ENCODE results near the gene SUCLG2.
A peak's percentile ranks its signal among the peaks of the same experiment; 100 is the strongest.

Gene SUCLG2

DNA sequence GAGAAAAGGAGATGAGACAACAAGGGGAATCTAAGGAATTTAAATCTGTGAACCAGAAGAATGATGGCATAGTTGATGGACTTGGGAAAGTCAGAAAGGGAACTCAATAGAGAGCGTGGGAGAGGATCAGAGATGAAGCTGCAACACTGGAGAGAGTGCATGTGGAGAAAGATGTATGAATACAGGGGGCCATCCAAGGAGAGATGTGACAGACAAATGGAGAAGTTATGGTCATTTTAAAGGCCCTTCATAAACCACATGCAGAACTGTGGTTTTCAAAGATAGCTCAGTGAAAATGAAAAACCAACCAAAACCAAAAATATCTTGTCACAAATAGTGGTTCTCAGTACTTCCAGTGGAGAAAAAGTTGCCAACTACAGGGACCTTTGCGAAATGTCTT lies 265.2 kb downstream of the SUCLG2 start:
- DNase-seq (ENCODE audit: low read depth, low spot score), result no peak

DNA sequence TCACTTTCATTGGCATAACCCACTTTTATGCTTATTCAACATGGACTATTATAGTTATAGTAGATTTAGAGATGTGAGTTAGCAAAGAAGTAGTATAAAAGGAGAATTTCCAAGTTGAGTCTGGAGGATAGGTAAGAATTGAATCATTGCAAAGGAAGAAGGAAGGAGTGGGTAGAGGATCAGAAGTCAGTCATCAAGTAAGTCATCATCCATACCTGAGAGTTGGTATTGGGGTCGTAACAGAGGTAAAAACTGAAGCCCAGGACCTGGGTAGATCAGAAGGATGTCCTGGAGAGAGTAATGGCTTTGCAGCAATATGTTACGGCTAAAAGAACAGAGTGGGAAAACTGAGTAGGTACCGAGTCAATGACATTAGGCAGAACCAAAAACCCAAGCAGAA lies 265.7 kb downstream of the SUCLG2 start:
- DNase-seq (ENCODE audit: low read depth, low spot score), result no peak

DNA sequence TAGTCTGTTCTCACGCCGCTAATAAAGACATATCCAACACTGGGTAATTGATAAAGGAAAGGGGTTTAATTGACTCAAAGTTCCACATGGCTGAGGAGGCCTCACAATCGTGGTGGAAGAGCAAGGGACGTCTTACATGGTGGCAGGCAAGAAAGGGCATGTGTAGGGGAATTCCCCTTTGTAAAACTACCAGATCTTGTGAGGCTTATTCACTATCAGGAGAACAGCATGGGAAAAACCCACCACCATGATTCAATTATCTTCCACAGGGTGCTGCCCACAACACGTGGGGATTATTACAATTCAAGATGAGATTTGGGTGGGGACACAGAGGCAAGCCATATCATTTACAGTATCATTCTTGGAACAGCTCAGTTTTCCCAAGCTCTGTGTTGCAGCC lies 268.0 kb downstream of the SUCLG2 start:
- no peak for DNase-seq (ENCODE audit: low read depth, low spot score)

DNA sequence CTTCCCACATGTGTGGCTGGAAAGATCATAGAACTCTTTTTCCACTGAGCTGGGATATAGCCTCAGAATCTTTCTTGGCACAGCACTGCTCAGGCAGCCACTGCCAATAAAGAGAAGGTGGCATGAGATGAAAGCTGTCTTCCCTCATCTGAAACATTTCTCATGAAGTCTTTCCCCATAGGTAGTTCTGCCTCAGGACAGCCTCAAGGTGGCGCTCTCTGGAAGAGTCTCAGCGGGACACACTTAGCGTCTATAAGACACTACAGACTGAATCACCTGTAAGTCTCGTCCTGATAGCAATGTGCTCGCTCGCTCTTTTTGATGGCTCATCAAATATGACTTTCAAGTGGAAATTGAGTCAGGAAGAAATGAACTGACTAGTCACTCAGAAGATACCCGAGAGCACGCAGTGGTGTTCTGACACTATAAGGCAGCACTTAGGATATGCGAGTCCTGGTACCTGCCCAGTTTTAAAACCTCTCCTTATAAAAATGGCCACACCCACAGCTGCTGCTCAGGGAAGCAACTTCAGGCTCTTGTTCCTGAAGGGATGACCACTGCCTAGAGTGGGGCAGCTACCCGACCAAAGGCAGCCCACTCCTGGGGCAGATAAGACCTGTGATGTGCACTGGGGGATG lies 269.5 kb downstream of the SUCLG2 start:
- peak; percentile 57 for DNase-seq (ENCODE audit: low read depth, low spot score)

DNA sequence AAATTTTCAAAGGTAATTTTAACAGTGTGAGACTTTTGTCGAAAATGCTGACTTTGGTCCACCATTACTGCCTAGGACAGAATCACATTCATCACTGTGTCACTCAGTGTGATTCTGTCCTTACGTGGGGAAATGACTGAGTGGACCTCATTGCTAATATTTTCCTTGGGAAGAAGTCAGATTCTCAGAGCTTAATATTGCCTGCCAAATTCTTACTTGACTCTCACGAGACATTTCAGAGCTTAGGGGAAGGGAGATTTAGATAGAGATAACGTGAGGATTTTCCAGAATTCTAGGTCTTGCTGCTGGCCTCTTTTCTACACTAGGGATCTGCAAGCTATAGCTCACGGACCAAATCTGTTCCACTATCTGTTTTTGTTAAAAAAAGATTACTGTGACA lies 270.4 kb downstream of the SUCLG2 start:
- DNase-seq (ENCODE audit: low read depth, low spot score), result no peak

GRCh38 chr3:67383379-67383778 lies 271.0 kb downstream of the SUCLG2 start:
- no peak for DNase-seq (ENCODE audit: low read depth, low spot score)

- DNase-seq (ENCODE audit: low read depth, low spot score), result no peak
These were observed 271.9 kb downstream of the SUCLG2 start for GRCh38 chr3:67382536-67382935.

- no peak for DNase-seq (ENCODE audit: low read depth, low spot score)
These were observed 272.6 kb downstream of the SUCLG2 start for GRCh38 chr3:67381667-67382272.

- DNase-seq (ENCODE audit: low read depth, low spot score), result no peak
These were observed 274.3 kb downstream of the SUCLG2 start for GRCh38 chr3:67380118-67380517.

DNA sequence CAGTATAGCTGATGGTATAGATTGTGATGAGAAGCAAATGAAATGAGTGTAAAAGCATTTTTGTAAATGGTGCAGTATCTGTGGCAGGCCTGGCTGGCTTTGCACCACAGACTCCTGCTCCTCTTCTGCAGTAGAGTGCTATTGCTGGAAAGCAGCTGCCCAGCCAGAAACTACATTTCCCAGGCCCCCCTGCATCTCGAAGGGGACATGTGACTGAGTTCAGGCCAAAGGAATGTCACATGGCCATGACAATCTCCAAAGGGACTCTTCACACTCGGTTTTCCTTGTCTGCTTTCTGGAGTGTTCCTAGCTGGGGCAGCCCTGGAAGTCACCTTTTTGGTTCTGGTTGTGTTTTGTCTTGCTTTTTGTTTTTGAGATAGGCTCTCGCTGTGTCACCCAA lies 277.1 kb downstream of the SUCLG2 start:
- peak; percentile 29 for DNase-seq (ENCODE audit: low read depth, low spot score)

GRCh38 chr3:67376416-67376815 lies 278.0 kb downstream of the SUCLG2 start:
- DNase-seq (ENCODE audit: low read depth, low spot score), result no peak

- DNase-seq (ENCODE audit: low read depth, low spot score), result no peak
These were observed 278.4 kb downstream of the SUCLG2 start for GRCh38 chr3:67375976-67376375.

DNA sequence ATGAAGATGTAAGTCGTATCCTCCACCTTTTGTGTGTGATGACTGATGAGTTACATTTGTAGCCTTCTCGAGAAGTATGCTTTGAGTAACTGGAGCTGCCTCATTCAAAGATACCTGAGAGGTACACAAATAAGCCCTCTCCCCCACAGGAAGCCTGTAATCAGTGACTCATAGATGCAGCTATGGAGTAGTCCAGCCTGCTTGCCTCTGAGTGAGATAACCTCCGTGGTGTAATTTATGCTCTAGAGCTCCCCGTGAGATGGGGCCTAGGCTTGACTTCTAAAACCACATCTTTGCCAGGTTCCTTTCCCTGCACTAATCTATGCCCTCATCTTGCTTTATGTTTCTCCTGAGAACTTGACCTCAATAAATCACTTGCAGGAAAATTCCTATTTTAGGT lies 291.7 kb downstream of the SUCLG2 start:
- DNase-seq (ENCODE audit: low read depth, low spot score), result no peak

- DNase-seq (ENCODE audit: low read depth, low spot score), result no peak
These were observed 292.6 kb downstream of the SUCLG2 start for GRCh38 chr3:67361770-67362169.

GRCh38 chr3:67361323-67361722 lies 293.1 kb downstream of the SUCLG2 start:
- DNase-seq (ENCODE audit: low read depth, low spot score), result no peak

DNA sequence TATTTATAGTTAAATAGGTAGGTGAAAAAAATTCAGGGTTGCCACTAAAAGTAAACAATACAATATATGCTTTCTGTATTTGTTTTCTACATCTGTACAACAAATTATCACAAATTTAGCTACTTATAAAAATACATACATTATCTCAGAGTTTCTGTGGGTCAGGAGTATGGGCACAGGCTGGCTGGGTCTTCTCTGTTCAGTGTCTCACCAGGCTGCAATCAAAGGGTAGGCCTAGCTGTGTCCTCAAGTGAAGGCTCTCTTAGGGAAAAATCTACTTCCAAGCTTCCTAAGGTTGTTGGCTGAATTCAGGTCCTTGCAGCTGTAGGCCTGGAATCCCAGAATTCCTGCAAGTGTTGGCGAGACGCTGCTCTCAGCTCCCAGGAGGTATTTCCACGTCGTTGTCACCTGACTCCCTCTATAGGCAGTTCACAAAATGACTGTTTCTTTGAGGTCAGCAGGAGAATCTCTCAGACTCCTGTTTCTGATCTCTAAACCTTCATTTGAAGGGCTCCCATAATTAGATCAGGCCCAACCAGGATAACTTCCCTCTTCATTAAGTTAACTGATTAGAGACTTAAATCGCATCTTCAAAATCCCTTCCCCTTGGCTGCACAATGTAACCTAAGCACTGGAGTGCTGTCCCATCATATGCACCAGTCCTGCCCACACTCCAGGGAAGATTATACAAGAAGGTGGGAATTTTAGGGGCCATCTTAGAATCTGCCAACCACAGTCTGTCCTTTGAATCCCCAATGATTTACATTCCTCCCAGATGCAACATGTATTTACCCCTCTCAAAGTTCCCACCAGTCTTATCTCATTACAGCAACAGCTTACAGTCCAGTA lies 296.6 kb downstream of the SUCLG2 start:
- peak; percentile 82 for DNase-seq (ENCODE audit: low read depth, low spot score)

DNA sequence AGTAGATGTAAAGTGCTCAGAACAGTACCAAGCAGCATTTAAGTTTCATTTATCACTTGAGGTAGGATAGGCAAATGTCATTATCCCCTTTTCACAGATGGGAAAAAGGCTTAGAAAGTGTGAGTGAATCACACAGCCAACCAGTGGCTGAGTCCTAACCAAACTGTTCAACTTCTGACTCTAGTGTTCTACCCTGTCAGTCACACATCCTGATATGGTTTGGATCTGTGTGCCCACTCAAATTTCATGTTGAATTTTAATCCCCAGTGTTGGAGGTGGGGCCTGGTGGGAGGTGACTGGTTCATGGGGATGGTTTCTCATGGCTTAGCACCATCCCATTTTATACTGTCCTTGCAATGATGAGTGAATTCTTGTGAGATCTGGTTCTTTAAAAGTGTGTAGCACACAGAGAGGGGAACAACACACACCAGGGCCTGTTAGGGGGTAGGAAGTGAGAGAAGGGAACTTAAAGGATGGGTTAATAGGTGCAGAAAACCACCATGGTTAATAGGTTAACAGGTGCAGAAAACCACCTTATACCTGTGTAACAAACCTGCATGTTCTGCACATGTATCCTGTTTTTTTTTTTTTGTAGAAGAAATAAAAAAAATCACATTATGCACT lies 304.7 kb downstream of the SUCLG2 start:
- no peak for DNase-seq (ENCODE audit: low read depth, low spot score)

GRCh38 chr3:67346081-67346480 lies 308.3 kb downstream of the SUCLG2 start:
- DNase-seq (ENCODE audit: low read depth, low spot score), result no peak

GRCh38 chr3:67335813-67336212 lies 318.6 kb downstream of the SUCLG2 start:
- DNase-seq (ENCODE audit: low read depth, low spot score), result no peak

- DNase-seq (ENCODE audit: low read depth, low spot score), result no peak
These were observed 319.8 kb downstream of the SUCLG2 start for GRCh38 chr3:67334588-67334987.

DNA sequence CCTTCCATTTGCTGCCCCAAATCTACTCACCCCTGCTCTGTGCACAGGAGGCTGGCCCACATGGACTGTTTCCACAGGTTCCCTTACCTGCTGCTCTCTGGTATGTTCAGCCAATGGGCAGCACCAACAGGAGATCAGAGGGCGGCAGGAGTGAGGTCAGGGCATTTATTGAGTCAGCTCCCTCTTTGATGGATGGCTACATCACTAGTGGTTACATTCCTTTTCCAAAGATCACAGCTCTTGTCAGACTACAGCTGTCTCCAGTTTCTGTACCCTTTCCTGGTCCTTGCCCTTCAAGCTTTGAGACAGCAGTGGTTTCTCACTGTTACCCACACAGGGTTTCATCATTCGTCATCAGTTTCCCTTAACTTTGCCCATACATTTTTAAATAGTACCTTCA lies 325.1 kb downstream of the SUCLG2 start:
- no peak for DNase-seq (ENCODE audit: low read depth, low spot score)

- no peak for DNase-seq (ENCODE audit: low read depth, low spot score)
These were observed 326.8 kb downstream of the SUCLG2 start for GRCh38 chr3:67327582-67327981.

Data from ELF-1 (cell line).